HG03135 (cell line): Measurements from ENCODE around the gene PPP2R3B.

Experiments used
- ATAC-seq: cut with Tn5 transposase; IDR thresholded peaks from one replicate; pipeline ENCODE4 v1.9.1; 2021; ENCODE audit warnings: mild to moderate bottlenecking, moderate library complexity; ENCODE audit not compliant: unreplicated experiment

The PPP2R3B gene

DNA sequence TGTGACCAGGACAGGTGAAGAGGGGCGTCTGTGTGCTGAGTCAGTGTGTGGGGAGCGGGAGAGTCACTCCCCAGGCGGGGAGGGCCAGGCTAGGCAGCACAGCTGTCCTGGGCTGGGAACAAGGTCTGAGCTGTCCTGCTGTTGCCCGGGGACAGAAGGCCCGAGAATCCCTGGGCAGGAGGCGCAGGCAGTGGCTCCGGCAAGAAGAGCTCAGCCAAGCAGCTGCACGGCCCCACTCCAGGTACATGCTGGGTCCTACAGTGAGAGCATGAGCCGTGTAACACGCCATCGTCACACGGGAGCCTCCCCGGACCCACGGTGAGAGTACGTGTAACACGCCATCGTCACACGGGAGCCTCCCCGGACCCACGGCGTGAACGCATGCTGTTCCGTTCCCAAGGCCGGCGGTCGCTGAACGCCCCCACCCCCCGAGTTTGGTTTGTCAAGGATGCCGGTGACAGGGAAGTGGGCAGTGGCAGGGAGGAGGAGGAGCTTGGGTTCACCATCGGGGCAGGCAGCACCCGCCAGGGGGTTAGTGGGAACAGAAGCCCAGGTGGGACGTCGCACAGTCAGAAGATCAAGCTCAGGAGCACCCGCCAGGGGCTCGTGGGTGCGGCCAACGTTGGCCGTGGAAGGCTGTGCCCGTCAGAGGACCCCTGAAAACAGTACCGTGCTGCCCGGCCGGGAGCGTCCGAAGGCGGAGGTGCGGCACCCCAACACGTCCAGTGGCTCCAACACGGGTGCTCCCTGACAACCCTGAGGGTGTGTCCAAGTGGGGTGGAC is 15.6 kb downstream of the PPP2R3B start:
- ATAC-seq = no peak

DNA sequence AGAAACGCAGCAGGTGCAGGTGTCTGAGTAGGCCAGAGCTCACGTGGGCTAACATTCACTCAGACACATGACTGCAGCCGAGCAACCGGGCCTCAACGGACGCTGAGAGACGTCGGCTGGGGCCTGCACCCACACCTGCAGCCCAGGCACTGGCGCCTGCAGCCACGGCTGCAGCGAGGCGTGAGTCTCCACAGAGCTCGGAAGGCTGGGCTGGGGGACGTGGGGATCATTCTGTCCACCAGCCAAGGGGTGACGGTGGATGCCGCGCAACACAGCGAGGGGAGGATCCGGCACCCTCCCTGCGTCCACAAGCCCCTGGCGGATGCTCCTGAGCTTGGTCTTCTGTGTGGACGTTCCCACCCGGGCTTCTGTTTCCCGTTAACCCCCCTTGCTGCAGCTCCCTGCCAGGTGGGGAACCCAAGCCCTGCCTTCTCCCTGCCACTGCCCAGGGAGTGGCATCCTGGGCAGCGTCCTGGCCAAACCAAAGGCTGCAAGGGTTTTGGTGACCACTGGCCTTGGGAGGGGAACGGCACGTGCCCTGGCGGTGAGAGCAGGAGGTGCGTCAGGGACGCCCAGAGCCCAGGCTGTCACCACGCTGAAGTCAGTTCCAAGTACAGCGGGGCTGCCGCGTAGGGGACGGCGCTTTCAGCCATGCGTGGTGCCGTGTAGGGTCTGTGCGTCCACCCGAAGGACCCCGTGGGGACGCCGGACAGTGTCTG is 16.3 kb downstream of the PPP2R3B start:
- ATAC-seq = no peak

DNA sequence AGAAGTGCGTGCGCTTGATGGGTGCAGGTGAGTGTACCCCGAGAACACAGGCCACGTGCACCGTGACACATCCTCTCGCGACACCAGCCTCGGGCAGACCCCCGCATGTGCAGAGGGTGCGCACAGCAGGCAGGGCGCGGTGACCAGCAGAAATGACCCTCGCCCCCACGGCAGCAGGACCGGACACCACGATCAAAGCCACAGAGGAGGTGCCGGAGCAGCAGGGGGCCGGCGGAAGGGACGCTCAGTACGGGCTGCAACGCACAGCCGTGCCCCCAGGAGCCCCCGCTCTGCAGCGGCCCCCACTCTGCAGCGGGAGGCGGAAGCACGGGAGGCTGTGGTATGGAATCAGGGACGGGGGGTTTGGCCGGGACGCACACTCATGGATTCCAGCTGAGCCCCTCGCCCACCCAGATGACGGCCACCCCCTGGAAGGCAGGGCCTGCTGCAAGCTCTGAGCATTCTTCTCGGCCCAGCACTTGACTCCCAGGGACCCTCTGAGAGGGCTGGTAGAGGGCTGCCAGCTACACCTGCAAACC is 17.1 kb downstream of the PPP2R3B start:
- no peak for ATAC-seq

DNA sequence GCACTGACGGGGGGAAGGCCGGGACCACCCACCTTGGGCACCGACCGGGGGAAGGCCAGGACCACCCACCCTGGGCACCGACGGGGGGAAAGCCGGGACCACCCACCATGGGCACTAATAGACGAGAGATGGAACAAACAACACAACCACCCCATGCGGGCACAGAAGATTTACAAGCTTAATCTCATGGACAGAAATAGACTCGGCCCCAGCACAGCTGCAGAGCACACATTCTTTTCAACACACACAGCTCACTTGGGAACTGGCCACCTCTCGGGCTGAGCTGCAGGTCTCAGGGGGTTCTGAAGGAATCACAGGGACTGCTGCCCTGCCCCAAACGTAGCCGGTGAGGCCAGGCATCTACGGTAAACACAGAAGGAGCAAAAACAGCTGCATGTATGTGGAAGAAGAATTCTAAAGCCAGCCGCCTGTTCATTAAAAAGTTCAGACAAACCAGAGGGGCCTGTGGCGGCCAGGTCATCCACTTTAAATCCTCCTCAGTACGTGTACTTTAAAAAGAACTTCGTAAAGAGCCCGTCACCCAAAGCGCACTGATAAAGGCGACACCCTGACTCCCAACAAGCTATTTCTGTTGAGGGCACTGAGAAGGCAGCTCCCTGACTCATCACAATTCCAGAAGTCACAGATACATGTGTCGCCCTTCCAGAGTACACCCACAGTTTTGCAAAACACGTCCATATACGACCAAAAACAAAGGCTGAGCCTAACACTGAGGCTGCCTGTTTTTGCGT is 17.7 kb downstream of the PPP2R3B start:
- no peak for ATAC-seq

DNA sequence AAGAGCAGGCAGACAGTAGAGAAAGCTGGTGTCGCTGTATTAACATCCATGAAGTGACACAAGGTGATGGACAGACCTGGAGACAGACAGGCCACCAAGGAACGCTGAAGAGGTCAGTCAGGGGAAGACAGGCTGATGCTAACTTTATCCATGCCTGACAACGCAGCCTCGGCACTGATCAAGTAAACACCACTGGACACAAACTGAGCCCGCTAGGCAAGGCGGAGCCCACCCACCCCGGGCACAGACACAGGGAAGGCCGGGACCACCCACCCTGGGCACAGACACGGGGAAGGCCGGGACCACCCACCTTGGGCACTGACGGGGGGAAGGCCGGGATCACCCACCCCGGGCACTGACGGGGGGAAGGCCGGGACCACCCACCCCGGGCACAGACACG is 18.8 kb downstream of the PPP2R3B start:
- no peak for ATAC-seq

DNA sequence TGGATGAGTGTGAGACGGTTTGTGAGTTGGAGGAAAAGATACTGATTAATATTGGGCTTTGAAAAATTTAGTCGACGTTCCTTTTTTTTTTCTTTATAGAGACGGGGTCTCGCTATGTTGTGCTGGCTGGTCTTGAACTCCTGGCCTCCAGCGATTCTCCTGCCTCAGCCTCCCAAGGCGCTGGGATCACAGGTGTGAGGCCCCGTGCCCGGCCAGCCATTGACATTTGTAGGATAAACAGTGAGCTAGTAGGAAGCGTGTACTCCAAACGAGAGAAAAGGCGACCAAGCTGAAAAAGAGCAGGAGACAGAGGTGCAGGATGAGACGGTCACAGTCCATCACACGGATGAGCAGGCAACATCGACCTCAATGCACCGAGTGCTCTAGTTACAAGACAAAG is 19.4 kb downstream of the PPP2R3B start:
- no peak for ATAC-seq

DNA sequence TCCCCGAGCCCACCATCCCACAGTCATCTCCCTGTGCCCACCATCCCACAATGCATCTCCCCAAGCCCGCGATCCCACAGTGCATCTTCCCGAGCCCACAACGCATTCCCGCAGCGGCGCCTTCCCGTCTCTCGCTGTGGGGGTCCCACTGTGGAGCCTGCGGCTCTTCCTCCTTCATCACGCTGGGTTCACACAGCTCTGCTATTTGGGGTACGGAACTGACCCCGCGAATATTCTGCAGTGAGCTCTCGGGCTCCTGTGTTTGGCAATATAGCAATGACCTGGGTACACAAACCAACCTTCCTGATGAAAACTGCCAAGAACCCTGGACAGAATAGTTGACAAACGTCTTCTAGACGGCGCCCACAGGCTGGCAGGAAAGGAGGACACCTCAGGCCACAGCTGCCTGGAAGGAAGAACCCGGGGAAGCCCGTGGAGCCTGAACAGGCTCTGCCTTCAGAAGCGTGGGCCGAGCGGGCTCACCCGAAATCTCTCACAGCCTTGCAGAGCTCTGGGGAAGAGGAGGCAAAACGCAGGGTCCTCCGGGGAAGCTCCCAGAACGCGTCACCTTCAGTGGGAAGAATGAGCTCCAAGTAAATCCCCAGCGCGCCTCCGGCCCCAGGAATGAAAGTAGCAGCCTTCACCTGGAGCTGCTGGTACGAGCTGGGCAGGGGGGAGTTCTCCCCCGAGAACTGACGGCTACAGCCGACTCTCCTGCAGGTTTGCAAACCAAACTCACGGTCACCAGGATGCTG is 22.9 kb downstream of the PPP2R3B start:
- ATAC-seq = no peak

DNA sequence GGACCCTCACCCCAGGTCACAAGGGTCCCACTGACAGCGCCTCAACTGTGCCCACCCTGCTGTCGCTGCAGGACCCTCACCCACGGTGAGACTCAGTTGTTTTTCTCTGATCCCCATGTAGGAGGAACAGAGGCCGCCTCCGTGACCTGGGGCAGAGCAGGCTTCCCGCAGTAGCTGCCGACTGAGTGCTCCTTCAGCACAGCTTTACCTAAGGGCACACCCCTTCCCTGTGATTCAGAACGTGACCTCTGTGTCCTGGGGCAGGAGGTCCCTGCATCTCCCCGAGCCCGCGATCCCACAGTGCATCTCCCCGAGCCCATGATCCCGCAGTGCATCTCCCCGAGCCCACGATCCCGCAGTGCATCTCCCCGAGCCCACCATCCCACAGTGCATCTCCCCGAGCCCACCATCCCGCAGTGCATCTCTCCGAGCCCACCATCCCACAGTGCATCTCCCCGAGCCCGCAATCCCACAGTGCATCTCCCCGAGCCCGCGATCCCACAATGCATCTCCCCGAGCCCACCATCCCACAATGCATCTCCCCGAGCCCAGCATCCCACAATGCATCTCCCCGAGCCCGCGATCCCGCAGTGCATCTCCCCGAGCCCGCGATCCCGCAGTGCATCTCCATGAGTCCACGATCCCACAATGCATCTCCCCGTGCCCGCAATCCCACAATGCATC is 23.6 kb downstream of the PPP2R3B start:
- ATAC-seq = no peak

DNA sequence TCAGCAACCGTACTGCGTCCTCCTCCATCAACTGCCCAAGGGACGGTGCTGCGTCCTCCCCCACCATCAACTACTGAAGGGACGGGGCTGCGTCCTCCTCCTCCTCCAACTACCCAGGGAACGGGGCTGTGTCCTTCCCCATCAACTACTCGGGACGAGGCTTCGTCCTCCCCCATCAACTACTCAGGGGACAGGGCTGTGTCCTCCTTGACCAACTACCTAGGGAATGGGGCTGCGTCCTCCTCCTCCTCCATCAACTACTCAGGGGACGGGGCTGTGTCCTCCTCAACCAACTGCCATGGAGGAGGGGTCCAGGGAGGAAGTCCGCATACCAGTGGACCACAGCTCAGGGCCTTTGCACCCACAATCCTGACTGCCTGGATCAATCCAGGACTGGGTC is 24.4 kb downstream of the PPP2R3B start:
- no peak for ATAC-seq

DNA sequence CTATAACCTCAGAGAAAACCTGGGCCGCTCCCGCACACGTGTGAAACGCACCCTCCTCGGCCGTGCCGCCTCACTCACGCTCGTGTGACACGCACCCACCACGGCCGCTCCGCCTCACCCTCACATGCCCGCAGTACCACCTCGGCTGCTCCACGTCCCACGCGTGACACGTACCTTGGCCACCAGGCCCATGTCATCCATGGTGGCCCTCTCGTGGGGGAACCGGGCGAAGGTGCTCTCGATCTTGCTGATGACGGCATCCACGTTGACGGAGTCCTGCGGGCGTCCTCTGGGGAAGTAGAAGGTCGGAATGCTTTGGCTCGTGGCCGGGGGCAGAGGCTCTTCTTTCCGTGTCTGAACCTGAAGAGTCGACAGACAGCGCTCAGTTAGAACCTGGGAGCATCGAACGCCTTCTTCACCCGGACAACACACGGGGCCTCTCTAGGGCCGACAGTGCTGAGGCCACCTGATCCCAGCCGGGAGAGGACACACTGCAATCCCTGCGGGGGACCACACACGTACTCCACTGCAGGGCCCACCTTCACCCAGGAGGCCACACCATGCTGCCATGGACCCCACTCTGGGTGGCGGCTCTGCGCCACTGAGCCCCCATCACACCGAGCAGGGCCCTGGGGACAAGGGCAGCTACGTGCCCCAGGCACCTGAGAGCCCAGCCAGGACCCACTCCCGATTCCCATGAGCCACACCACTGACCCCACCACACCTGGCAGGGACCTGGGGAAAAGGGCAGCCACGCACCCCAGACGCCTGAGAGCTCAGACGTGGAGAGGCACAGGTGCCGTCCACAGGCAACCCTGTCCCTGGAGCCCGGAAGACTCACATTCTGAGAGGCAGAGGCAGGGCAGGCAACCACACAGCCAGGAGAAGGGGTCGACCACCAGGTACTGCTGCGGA is 25.2 kb downstream of the PPP2R3B start:
- ATAC-seq = no peak

DNA sequence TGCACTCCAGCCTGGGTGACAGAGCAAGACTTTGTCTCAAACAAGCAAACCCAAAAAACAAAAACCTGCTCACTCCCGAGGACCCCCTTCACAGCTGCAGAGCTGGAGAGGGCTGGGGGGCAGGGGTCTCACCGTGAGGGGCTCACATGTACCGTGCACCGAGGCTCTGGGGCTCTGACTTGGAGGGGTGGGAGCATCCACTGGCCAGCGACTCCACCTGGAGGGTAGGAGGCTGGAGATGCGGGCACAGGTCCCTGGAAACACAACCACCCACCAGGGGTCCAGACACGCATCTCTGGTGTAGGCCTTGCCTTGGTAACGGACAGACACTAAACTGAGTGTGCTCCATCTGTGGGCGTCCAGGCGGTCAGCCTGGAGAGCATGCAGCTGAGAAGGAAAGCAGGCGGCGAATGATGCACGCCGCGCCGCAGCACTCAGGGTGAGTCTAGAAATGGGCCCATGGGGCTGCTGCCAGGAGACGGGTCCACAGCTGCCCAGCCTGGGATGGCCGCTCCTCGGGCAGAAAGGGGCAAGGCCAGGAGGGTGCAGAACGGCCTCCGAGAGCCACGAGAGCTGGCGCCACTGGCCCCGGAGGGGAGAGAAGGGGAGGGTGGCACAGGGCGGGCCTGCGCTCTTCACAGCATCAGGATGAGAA is 26.1 kb downstream of the PPP2R3B start:
- no peak for ATAC-seq

DNA sequence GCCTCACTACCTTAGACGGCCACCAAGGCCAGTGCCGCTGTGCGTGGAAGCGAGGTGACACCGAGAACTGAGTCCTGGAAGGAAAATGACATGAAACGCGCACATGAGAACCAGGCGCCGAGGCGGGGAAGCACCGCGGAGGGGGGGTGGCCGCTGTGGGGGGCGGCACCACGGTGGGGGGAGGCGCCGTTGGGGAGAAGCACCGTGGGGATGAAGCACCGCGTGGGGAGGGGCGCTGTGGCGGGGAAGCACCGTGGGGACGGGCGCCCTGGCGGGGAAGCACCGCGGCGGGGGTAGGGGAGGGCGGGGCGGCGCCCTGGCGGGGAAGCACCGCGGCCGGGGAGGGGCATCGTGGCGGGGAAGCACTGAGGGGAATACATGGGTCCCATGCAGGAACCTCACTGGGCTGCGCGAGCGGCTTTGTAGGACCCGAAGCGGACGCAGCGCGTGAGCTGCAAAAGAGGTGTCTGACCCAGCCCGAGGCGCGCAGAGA is 28.0 kb downstream of the PPP2R3B start:
- no peak for ATAC-seq

DNA sequence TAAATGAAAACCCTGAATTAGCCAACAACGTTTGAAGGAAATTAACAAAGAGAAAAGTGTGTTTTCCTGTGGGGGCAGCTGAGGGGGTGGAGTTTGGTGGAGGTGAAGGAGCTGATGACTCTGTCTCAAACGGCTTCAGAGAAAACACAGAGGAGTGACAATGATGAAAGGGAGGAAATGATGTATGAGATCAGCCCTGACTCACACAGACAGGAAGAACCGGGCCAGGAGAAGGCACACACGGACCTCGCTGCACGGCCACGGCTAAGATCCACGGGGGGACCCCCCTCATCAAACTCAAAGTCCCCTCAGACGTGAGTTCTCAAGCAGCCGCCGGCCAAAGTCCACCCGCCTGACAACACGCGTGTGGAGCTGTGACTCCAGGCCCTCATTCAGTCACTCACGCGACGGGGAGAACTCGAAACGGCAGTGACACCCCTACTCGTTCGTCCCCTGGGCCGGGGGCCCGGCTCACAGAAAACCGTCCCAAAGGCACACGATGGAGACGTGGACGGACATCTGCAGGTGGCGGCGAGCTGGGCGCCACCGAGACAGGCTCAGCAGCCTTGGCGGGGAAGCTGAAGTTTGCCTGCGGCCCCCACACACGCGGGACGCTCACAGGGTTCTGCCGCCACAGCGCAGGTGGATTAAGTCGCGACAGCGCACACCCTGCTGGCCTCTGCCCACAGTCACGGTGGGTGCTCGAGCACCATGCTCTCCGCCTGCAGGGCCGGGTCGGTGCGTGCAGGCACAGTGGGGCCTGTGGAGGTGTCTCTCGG is 28.8 kb downstream of the PPP2R3B start:
- ATAC-seq = no peak

DNA sequence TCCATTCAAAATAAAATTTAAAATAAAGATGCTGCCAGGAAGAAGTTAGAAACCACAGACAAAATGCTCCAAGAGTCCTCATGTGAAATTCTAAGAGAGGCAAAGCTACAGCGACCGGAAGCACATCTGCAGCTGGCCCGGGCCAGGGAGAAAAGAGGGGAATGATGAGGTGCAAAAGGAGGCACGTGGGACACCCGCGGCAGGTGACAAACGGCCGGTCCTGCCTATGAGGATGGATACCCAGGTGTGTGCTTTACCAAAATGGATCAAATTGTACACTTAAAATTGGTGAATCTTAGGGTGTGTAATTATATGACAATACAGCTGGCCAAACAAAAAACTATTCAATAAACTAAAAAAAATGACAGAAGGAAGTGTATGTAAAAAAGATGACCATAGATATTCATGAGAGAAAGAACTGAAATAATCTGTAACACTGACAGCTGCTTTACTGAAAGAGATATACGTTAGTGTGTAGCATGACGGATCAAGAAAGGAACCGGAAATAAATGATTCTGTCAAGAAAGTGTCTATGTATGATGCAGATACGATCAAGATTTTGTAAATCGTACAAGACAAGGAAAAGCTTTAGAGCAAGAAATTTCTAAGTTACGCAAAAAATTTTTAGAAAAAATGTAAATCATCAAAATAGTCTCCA is 29.5 kb downstream of the PPP2R3B start:
- no peak for ATAC-seq

DNA sequence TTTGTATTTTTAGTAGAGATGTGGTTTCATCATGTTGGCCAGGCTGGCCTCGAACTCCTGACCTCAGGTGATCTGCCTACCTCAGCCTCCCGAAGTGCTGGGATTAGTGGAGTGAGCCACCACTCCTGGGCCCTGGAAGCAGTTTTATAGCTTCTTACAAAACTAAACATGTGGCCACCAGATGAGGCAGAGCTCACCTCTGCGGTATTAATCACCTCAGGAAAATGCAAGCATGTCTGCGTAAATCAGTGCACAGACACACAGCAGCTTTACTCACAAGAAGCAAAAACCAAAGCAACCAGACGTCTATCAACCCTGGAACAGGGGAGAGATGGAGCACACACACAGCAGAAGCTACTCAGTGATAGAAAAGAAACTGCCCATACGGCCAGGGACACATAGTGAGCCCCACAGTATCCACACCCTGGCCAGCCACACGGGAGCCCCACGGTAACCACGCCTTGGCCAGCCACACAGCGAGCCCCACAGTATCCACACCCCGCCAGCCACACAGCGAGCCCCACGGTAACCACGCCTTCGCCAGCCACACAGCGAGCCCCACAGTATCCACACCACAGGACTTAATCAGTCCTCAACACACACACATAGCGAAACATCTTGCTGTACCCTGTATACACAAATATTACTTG is 30.2 kb downstream of the PPP2R3B start:
- no peak for ATAC-seq

DNA sequence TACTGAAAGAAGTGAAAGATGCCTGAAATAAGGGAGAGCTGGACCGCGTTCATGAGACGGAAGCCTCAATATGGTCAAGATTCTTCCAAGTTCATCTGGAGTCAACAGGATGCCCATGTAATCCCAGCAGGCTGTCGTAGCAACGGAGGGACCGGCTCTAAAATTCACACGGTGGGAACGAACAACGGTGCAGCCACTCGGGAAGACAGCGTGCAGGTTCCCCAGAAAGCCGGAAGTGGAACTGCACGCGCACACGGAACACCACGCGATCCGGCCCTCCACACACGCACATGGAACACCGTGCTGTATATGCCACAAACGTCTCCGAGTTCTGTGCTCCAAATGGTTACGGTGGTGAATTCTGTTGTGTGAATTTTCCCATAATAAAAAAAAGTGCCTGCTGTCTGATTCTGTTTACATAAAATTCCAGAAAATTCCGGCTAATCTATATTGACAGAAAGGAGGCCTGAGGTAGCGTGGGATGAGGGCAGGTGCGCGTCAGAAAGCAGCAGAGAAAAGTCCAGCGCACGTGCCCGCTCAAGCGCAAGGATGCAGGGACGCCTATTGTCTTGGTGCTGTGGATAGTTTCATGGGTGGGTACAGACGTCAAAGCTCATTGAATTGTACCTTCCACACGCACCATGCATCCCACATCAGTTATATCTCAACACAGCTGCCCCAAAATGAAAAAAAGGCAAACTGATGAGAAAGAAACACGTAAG is 31.2 kb downstream of the PPP2R3B start:
- ATAC-seq = no peak
